ENCODE measurements around the gene AAGAB. TPM values are rescaled to one million over a fixed set of nuclear protein-coding genes. Genes with fewer than 3 reads are reported as not detected.
"Not testable (repeated sequence)": the region's sequence is repeated elsewhere in the genome, so short reads cannot be mapped to it uniquely, and the experiment has no call there.

AAGAB gene
- total RNA-seq, 1 donor from 2014 or later, result 40.4 TPM

DNA sequence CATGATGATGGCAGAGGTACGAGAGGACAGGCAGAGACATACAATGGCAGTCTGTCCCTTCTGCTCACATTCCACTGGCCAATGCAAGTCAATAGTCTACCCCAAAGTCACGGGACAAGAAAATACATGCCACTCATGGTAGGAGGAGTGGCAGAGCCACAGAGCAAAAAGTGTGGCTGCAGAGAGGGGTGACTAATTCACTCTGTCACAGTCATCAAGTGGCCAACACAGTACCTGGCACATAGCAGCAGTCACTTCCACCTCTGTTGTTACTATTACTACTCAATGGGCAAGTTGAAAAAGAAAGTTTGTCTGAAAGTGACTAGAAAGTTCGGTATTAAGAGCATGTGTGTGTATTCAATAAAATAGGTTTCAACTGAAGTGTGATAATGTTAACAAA lies 97.6 kb downstream of the AAGAB start:
- FAIRE-seq, result no peak

DNA sequence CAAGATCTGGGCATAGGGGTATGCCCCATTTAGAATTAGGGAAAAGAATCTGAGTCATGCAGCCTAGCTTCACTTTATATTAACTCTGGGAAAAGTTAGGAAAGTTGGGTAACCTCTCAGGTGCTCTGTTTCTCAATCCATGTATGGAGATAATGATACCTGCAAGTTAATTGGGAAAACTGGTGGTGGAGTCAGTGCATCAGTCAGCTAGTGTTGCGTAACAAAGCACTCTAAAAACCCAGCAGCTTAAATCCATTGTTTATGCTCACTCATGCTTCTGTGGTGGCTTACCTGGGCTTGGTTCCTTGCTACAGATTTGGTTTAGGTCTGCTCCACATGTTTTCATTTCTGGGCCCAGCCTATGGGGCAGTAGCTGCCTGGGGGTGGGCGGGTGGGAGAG lies 98.0 kb downstream of the AAGAB start:
- DNase-seq (ENCODE audit: low spot score in 2 of 2) (no peak), FAIRE-seq (no peak)

More for the DNA sequence above, 97.6 kb downstream of the AAGAB start:
- DNase-seq (ENCODE audit: low spot score in 2 of 2), result no peak

DNA sequence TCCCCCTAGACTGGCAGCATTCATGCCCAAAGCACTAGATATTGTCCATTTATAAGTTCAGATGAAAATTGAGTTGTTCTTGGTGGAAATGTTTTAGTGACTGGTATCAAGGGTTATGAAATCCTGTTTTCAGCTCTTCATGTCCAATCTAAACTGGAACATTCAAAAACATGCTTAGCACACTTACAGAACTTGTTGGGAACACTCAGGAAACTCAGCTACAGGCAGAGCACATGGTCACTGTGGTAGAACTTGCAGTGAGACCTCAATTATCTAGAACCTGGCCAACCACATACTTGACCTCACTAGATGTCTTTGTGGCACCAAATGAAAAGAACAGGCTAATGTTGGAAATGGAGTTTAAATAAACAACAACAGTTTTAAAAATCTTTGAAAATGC lies 100.2 kb downstream of the AAGAB start:
- DNase-seq (ENCODE audit: low spot score in 2 of 2) (no peak), FAIRE-seq (no peak)

DNA sequence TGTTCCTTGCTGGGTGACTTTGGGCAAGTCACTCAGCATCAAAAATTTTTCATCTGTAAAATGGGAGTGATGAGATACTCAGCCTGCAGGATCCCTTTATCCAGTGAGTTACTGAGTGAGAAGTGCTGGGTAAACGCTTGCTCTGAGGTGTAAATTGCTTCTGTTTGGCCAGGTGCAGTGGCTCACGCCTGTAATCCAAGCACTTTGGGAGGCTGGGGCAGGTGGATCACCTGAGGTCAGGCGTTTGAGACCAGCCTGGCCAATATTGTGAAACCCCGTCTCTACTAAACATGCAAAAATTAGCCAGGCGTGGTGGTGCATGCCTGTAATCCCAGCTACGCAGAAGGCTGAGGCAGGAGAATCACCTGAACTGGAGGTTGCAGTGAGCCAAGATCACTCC lies 101.4 kb downstream of the AAGAB start:
- not testable (repeated sequence) for DNase-seq (ENCODE audit: low spot score in 2 of 2); FAIRE-seq

DNA sequence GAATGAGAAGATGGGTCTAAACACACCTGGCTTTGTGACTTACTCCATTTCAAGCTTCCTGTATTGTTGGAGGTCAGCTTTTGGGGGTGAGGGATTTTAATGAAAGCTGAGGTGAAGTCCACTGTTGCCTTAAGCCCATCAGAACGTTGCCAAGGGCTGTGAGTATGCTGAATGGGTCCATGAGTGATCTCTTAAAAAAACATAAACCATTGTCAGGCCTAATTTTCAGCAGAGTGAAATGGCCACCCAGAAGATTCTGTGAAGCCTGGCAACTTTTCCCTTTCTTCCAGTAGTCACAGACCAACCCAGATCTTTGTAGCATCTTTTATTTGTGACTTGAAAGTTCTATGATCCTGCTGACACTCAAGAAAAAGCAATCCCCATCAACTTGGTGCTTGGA lies 102.0 kb downstream of the AAGAB start:
- DNase-seq (ENCODE audit: low spot score in 2 of 2) (no peak), FAIRE-seq (no peak)

Other genes starting within 250 kb of the AAGAB start
- gene SMAD3, start 189.1 kb downstream of the AAGAB start, total RNA-seq, result 2.0 TPM
- 2.9 TPM for gene IQCH, start 125 bp upstream of the AAGAB start, total RNA-seq